Measurements from ENCODE around the gene NBL1.
A peak's percentile ranks its signal among the peaks of the same experiment; 100 is the strongest.

NBL1 gene

DNA sequence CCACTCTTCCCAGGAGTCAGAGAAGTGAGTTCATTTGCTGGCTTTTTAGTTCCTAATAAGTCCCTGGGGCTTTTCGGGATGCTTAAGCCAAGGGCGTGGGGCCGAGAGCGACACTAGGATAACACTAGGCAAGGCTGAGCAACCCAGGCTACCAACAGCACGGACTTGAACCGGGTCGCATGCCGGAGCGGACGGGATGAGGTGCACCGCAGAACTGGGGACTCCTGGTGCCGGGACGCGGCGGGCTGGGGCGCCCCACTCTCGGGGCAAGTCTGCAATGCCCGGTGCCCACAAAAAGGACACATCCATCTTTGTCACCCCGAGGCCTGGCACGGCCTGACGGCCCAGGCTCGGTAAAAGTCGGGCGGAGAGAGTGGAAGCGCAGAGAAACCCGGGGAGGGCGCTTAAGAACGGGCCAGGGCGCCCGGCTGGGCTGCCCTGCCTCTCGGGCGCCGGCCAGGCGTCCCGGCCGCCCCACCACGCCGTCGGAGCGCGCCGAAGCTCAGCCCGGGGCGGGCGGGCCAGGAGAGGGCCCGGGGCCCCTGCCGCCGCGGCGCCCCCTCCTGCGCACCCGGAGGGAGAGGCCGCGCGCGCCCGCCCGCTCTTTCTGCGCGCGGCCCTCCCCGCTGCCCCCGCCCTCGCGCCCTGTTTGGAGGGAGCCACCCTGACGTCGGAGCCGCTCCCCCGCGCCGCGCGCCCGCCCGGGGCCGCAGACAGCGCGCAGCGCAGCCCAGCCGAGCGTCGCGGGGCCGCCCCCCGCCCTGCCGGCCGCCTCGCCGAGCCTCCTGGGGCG is at the start of gene NBL1:
TSS of gene NBL1 (plus strand) at position 710 of the 793 bp plus-strand sequence. CDS start 10,720 bp downstream, outside the sequence.
- no peak for DNase-seq (ENCODE audit: low spot score)

- no peak for DNase-seq (ENCODE audit: low spot score)
Measured at GRCh38 chr1:19596065-19596713, 47.9 kb upstream of the NBL1 start.

DNA sequence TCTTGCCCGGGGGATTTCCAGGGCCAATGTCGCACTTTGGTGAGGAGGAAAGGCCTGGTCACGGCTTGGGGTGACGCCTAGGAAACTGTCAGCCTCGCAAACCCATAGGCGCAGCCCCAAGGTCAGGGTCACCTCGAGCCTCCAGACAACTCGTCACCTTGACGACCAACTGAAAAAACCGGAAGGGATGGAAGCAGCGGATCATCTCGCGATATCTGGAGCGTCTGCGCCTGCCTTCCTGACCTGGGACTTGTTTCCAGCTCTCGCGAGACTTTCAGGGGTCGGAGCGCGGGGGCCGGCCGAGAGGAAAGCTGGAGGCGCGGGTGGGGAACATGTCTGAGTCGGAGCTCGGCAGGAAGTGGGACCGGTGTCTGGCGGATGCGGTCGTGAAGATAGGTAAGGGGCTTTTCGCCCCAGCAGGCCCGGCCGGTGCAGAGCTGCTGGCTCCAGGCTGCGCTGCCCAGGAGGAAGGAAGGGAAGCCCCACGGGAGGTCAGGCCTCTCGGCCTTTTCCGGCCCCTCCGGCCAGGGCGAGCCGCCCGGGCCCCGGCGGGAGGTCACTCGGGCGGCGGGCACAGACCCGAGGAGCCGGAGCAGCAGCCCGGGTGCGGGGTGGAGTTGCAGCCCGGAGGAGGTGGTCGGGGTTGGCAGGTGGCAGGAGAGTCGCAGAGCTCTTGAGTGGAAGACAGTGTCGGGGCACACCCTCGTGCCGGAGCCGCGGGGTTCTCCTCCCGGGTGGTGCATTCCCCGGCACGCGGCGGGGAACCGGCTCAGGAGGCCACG is 47.2 kb upstream of the NBL1 start:
- peak; percentile 99 for DNase-seq (ENCODE audit: low spot score)

DNA sequence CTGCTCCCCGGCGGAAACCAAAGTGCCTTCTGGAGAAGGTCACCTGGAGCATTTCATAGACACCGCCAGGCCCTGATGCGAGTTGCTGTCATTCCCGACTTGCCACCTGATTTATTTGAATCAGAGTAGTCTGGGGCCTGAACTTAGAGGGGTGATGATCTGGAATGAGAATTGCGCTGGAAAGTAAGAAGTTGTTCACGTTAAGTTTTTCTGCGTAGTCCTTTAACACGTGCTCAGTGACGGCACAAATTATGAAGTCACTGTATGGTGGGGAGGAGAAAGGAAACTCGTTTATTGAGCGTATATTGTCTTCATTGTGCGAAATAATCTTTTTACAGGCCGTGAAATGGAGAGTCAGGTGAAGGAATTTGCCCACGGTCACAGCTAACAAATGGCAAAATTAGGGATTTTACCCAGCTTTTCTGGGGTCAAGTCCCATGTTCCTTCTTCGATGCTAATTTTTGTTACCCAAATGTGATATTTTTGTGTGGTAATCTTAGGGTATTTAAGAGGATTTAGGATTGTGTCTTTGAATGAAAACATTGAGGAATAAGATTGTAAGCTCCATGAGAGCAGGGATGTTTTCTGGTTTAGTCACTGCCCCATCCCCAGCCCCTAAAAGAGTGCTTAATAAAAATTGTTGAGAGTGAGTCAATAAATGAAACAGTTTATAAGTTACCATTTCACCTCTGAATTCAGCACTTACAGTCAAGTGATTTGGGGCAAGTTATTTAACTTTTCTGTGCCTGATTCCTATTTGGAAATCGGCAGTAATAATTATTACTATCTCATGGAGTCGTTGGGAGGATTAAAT is 46.4 kb upstream of the NBL1 start:
- peak; percentile 23 for DNase-seq (ENCODE audit: low spot score)

DNA sequence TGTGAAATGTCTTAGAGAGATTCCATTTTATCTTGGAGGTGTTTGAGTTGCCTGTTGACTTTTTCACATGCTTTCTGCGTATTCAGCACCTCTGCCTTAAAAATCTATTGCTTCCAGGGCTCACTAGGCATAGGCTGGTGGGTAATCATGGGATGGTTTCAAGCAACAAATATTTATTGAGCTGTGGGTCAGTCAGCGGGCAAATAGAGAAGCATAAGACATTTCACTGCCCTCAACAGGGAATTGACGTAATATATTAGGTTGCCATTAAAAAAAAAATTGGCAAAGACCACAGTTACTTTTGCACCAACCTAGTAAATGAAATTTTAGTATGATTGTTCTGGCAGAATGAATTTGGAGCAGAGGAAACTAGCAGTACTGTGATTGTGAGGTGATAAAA is 44.3 kb upstream of the NBL1 start:
- no peak for DNase-seq (ENCODE audit: low spot score)

DNA sequence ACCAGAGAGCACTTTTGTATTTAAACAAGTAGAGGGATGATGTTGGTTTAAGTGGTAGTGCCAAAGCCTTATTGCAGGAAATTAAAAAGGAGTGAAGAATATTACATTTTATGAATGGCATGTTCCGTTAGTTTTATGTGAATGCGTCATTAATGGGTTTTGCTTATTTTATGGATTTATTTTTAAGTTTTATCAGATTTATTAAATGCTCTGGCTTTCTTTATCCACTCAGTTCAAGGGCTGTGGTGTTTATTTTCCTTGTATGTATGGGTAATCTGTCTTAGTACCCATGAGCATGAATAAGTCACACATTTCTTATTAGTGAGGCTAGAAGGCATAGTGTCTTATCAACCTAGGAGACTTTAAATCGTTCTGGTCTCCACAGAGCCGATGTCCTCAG is 41.6 kb upstream of the NBL1 start:
- DNase-seq (ENCODE audit: low spot score), result no peak

DNA sequence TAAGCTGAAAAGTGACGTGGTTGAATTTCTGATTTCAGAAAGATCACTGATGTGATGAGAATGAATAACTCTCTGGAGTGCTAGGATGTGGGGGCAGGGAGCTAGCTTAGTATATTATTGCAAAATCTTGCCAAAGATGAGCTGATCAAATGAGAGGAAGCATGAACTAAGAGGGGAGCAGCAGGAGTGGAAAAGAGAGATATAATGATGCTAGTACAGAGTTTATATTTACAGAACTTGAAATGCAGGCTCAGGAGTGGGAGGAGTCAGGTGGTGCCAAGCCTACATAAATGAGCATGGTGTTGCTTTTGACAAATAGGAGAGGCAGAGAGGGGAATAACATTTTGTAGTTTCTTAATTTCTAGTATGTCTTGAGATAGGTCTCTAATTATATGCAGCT is 38.1 kb upstream of the NBL1 start:
- no peak for DNase-seq (ENCODE audit: low spot score)

DNA sequence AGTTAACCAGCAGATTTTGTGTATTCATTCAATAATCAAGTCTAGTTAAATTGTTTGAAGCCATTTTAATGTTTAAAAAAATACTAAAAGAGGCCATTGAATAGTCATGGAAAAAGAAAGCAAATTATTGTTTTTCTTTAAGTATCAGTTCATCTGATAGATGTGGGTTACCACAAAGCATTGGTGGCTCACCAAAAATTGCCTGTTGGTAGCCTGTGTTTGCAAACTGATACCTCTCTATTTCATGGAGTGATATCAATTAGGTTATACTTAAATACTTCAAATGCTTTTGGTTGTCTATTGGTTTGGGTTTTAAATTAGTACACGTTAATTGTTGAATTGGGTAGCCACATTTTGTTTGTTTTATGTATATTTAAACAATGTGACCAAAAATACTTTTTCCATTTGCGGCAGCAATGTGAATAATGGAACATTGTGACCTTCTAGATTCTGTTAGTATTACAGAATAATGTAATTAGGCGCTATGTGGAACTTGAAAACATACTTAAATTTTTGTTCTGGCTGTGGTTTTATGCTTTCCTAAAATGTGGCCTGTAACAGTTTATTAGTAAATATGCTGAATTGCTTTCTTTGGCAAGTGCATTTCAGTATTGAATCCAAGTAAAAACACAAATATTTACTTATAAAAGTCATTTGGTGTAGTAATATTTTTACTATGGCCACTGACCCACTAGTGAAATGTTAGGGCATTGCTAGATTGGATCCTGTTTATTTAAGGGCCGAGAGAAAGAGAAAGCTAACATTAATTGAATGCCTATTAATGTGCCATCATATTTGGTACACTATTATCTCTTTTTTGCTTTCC is 37.1 kb upstream of the NBL1 start:
- DNase-seq (ENCODE audit: low spot score), result no peak

DNA sequence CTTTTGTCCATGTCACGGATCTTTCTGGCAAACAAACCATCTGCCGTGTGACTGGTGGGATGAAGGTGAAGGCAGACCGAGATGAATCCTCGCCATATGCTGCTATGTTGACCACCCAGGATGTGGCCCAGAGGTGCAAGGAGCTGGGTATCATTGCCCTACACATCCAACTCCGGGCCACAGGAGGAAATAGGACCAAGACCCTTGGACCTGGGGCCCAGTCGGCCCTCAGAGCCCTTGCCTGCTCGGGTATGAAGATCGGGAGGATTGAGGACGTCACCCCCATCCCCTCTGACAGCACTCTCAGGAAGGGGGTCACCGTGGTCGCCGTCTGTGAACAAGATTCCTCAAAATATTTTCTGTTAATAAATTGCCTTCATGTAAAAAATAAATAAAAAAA is 35.9 kb upstream of the NBL1 start:
- DNase-seq (ENCODE audit: low spot score), result no peak

DNA sequence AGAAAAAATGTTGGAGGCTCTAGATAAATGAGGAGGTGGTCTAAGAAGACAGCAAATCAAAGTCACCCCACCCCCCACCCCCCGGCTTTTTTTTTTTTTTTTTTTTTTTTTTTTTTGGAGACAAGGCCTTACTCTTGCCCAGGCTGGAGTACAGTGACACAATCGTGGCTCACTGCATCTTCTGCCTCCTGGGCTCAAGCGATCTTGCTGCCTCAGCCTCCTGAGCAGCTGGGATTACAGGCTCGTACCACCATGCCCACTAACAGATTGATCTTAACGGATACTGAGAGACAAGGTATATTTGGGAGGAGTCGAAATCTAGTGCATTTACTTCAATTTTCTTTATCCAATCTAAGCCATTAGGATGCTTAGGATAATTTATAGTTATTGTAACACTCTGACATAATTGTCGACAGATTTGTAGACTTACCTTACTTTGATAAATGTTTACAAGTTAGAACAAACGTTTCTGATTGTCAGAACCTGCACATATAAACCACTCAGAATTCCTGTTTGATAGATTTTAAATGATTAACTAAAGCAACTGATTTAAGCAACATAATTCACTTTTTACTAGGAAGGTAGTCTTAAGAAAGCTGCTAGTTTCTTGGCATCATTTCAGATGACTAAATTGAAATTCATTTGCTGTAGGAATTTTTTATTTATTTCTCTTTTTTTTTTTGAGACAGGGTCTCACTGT is 33.7 kb upstream of the NBL1 start:
- no peak for DNase-seq (ENCODE audit: low spot score)

GRCh38 chr1:19612530-19612929 is 31.6 kb upstream of the NBL1 start:
- DNase-seq (ENCODE audit: low spot score), result no peak

DNA sequence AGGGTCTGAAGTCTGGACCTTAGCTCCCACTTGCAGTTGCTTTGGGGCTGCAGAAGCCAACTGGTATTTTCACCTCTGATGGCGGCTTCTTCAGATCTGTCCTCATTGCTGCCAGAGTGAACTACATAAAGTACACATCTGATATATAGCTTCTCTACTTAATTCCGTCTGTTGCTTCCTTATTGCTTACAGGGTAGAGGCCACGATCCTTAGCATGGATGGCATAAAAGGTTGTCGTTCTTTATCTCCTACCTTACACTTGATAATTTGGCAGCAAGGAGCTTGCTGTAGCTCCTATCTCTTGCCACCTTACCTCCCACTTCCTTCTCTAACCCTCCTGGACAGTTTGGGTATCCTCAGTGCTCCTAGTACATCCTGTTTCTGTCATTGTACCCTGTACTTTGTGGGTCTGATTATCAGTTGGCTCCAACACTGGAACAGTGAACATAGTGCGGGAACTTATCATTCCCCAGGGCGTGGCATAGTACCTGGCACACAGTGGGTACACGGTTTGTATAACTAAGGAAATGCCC is 30.9 kb upstream of the NBL1 start:
- DNase-seq (ENCODE audit: low spot score), result no peak

DNA sequence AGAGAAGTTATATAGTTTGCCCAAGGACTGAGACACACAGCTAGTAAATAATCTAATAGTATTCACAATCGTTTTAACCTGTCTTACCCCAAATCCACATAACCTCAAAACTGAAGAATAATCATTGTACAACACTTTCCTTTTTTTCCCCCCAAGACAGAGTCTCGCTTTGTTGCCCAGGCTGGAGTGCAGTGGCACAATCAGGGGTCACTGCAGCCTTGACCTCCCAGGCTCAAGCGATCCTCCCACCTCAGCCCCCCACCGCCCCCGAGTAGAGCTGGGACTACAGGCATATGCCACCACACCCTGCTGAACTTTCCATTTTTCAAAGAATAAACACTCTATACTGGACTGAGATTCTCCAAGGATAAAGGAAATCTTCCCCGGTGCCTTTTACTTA is 28.7 kb upstream of the NBL1 start:
- DNase-seq (ENCODE audit: low spot score), result no peak

DNA sequence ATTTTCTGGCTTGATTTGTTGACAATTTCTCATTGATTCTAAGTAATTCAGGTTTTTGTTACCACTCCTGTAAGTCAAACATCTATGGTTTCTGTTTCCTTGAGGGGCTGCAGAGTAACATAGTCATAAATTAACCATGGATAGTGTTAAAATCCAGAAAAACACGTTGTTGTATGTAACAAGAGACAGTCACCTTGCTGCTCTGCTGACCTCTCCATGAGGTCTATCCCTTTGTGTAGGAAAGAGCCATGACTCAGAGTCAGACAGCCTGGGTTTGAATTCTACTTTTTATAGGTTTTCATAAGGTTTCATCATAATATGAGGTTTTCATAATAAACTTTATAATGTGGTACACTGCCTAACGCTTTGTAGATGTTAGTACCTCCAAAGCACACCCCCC is 27.6 kb upstream of the NBL1 start:
- DNase-seq (ENCODE audit: low spot score), result no peak

GRCh38 chr1:19617376-19617775 is 26.7 kb upstream of the NBL1 start:
- DNase-seq (ENCODE audit: low spot score), result no peak

DNA sequence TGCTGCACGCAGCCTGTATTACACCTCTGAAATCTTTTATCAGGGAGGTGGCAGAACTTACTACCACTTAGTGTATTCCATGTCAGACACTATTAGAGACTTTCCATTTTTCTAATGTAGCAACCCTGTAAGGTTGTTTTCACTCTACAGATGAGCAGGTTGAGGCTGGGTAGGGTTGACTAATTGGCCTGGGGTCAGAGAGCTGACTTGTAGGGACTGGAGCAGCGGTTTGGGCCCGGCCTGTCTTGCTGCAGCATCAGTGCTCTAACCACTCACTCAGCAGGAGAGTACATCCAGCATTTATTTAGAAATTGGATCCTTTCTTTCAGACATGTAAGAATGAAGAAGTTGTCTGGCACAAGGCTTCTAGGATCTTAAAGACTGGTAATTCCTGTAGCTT is 25.7 kb upstream of the NBL1 start:
- DNase-seq (ENCODE audit: low spot score), result no peak

DNA sequence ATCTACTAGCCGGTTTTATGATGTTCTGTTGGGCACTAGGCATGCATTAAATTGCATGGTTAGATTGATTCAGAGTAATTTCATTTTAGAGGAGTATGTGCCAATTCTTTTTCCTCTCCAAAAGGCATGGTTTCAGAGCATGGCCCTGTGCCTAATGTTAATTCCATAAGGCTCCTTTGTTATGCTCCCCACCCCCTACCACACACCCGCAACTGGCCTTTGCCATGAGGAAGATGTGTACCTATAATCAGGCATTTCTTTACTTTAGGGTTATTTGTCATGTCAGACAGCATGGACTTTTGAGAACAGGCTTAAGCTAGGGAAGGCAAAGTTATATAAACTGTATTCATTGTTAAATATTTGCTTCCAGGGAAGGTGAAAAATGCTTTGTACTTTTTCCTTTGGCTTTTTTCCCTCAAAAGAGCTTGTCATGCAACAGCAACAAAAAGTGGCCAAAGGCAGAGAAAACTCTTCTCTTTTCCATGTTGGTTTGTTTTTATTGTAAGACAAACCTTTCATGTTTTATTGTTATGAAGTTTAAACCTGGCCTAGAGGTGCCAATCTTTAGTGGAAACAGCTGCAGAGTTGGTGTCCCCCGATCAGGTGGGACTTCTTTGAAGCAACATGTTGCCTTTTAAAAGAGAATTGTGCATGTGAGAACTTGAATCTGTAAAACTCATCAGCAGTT is 24.3 kb upstream of the NBL1 start:
- no peak for DNase-seq (ENCODE audit: low spot score)

DNA sequence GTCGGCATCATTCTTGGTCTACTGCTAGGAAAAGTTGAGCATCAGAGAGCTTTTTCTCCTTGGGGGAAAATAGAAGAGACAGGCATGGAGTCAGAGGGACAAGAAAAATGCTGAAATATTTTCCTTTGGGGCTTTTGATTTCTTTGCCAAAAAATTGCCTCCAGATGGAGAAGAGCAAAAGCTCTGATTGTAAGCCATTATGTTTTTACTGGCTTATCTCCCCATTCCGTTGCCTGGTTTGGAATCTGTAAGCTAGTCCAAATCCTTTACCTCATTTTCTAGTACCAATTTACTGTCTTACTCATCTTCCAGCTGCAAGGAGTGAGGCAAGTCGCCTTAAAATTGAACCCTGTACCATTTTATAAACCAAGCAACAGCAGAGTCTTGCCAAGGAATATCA is 23.3 kb upstream of the NBL1 start:
- no peak for DNase-seq (ENCODE audit: low spot score)

DNA sequence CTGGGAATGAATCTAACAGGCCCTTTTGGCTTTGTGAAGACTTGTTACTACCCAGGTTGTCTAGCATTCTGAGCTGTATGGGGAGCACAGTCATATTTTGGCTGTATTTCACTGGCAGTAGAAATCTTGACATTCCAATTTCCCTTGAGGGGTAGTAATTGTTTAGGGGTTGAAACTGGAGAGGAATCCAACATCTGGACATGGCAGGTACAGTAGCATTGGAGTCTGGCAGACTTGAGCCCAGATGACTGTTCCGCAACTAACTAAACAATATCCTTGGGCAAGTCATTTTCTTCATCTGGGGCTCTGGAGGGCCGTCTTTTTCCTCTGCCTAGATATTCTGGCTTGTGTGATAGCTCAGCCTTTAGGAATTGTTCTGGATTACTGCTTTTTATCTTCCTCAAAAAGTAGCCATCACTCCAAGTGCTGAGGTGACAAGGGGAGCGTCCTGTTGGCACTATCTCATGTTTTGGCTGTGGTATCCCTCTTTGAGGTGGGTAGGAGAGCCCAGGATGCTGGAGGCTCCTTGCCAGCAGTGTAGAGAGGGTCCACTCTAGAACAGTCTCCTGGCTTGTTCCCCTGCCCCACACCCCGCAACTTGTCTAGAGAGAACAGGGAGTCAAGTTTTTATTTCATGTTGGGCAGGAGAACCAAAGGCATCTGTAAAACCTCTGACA is 22.7 kb upstream of the NBL1 start:
- no peak for DNase-seq (ENCODE audit: low spot score)

All from cerebellar cortex (tissue), 1 donor.